Brain microvascular endothelial cell (primary cell): ENCODE results near the gene CCDC175.

Experiments
- DNase-seq: peaks from one replicate; pipeline ENCODE4 v3.0.0-alpha.2; 2020
- H3K27ac ChIP-seq: fragments of 250-450 bp; sonication (Bioruptor Pico); 2 replicates; pipeline ENCODE4 v1.5.1; 2020; ENCODE audit warnings: mild to moderate bottlenecking, moderate library complexity
- H3K27me3 ChIP-seq: fragments of 250-450 bp; sonication (Bioruptor Pico); replicated peaks from 2 replicates; pipeline ENCODE4 v1.5.1; 2020; ENCODE audit warnings: mild to moderate bottlenecking
- H3K36me3 ChIP-seq: fragments of 250-450 bp; sonication (Bioruptor Pico); replicated peaks from 2 replicates; pipeline ENCODE4 v1.5.1; 2020; ENCODE audit warnings: mild to moderate bottlenecking
- H3K4me3 ChIP-seq: 2 replicates; pipeline ENCODE4 v1.5.1; 2011; ENCODE audit warnings: low read depth, mild to moderate bottlenecking, control low read depth, low read length, moderate library complexity
- in situ Hi-C: cut with HindIII; loops from 2 replicates; pipeline ENCODE4 v1.10.0; 2017; ENCODE audit warnings: low sequenced_read_pairs, low pct_ligation_motif_present
- TF ChIP-seq, protein P1 (sequence below): IDR thresholded peaks from 2 replicates; pipeline ENCODE4 v1.5.1; 2011; ENCODE audit warnings: low read depth, mild to moderate bottlenecking, moderate library complexity, low read length, control low read depth, inconsistent platforms; ENCODE audit errors: missing control alignments

The CCDC175 gene

DNA sequence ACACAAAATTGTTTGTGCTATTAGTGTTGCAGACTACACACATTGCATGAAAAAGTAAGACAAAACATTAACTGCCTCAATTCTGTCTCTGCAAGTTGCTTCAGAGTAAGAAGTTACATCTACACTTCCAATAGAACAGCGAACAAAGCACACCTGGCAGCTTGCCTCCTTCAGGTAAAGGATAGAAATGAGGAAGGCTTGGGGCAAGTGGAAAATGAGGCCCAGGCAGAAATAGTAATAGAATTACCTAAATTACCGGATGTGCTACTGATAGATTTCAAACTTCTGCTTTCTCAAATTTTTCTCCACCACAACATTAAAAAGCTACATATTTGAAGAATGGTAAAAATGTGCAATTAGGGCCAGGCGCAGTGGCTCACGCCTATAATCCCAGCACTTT lies 37.7 kb downstream of the CCDC175 start:
- in situ Hi-C loops, result no loop called here
- H3K4me3 ChIP-seq, result no peak overlapping the region
- TF ChIP-seq, protein P1, sequence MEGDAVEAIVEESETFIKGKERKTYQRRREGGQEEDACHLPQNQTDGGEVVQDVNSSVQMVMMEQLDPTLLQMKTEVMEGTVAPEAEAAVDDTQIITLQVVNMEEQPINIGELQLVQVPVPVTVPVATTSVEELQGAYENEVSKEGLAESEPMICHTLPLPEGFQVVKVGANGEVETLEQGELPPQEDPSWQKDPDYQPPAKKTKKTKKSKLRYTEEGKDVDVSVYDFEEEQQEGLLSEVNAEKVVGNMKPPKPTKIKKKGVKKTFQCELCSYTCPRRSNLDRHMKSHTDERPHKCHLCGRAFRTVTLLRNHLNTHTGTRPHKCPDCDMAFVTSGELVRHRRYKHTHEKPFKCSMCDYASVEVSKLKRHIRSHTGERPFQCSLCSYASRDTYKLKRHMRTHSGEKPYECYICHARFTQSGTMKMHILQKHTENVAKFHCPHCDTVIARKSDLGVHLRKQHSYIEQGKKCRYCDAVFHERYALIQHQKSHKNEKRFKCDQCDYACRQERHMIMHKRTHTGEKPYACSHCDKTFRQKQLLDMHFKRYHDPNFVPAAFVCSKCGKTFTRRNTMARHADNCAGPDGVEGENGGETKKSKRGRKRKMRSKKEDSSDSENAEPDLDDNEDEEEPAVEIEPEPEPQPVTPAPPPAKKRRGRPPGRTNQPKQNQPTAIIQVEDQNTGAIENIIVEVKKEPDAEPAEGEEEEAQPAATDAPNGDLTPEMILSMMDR, result no peak
- no peak overlapping the region for H3K27ac ChIP-seq
- H3K27me3 ChIP-seq, result no peaks in the 10 kb centered on the region
- no peaks in the 10 kb centered on the region for H3K36me3 ChIP-seq
- no peak for DNase-seq

DNA sequence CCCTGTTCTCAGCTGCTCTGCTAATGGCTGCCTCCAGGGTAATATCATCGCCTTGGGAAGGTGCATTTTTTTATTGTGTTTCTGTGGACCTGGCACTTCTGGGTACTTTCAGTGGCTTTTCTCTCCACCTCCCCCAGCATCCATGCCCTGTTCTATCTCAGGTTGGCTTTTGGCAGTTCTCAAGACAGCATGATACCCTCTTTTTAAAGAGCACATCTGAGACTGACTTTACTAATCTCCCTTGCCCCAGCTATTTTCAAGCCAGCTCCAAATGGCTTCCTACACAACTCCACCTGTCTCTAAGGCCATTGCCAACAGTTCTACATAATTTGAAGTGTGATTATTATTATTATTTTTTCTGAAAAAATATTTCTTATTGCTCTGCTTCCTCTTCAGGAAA lies 39.1 kb downstream of the CCDC175 start:
- in situ Hi-C loops, result no loop called here
- TF ChIP-seq, protein P1, result no peak
- Histone ChIP-seq H3K27ac (no peak overlapping the region), H3K4me3 (no peak overlapping the region), H3K36me3 (no peaks in the 10 kb centered on the region), H3K27me3 (no peaks in the 10 kb centered on the region)
- no peak for DNase-seq

DNA sequence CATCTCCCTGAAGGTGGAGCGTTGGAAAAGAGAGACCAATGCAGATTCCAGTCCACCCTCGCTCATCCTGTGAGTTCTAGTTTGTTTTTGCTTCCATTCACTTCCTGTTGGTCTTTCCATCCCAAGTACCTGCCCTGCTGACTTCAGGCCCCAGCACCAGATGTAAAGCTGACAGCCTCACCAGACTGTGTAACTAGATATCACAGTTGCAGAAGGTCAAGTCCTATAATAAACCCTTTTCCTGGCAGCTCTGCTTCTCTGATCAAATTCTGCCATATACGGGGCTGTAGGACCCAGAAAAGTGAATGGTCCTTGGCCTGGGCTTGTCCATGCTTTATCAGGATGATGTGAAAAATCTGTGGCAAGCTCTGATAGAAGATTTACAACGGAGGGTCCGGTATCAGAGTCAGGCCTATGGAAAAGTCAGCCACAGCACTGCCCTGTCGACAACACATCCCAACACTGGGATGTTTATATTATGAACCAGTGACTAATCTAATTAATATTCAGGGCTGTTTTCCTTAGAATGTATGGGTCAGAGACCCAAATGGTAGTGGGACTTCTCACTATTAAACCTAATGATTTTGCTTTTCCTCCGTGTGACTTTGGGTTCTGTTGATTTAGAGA lies 42.1 kb downstream of the CCDC175 start:
- Histone ChIP-seq H3K27me3 (no peaks in the 10 kb centered on the region), H3K4me3 (no peak overlapping the region), H3K36me3 (no peaks in the 10 kb centered on the region), H3K27ac (no peak overlapping the region)
- in situ Hi-C loops, result no loop called here
- DNase-seq, result no peak
- TF ChIP-seq, protein P1, result no peak

DNA sequence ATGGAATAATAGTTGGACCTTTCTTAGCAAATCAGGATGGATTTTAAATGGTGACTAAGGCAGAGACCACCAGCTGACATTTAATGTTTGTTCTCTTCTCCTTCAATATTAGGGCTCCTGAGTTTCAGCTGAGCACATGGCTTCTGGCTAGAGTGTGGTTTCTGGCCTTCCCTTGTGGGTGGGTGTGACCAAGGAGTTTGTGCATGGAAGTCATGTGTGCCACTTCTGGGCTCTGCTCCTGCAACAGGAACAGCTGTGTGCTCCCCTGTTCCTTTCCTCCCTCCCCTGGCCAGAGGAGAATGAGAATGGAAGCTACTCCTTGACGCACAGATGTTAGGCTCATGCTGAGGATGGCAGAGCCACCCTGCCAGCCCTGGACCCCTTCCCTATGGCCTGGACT lies 44.2 kb downstream of the CCDC175 start:
- Histone ChIP-seq H3K27me3 (no peaks in the 10 kb centered on the region), H3K4me3 (no peak overlapping the region), H3K27ac (no peak overlapping the region), H3K36me3 (no peaks in the 10 kb centered on the region)
- DNase-seq, result no peak
- TF ChIP-seq, protein P1, result no peak
- in situ Hi-C loops, result no loop called here

DNA sequence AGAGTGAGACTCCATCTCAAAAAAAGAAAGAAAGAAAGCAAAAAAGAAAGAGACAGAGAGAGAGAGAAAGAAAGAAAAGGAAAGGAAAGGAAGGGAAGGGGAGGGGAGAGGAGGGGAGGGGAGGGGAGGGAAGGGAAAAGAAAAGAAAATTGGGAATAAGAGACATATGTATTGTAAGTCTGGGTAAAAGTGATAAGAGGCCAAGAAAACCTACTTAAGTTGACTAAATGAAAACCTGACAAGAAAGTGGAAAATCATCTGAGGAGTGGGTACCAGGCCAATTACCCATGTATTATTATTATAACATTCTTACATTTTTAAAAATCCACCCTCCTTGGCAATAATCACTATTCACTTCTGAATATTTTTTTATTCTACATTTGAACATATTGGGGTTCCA lies 46.3 kb downstream of the CCDC175 start:
- in situ Hi-C loops, result no loop called here
- H3K27me3 ChIP-seq, result no peaks in the 10 kb centered on the region
- H3K4me3 ChIP-seq, result no peak overlapping the region
- H3K27ac ChIP-seq, result no peak overlapping the region
- TF ChIP-seq, protein P1, result no peak
- H3K36me3 ChIP-seq, result no peaks in the 10 kb centered on the region
- DNase-seq, result no peak

DNA sequence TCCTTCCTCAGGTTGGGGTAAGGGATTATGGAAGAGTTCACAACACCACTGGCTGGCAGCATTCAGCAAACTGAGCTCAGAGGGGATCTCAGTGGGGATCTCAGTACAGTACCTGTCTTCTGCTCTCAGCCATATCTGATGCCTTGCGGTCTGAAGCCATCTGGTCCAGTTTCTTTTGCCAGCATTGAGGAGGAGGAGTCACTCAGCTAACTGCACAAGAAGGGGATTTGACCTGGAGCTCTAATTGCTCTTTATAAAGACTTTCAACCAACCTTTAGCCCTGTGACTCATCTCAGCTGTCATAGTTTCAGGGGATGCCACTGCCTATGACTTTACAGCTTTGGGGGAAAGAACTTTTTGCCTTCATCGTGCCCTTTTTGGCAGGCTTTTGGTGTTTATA lies 47.4 kb downstream of the CCDC175 start:
- TF ChIP-seq, protein P1, result no peak
- Histone ChIP-seq H3K27me3 (no peaks in the 10 kb centered on the region), H3K36me3 (no peaks in the 10 kb centered on the region), H3K27ac (no peak overlapping the region), H3K4me3 (no peak overlapping the region)
- in situ Hi-C loops, result no loop called here
- no peak for DNase-seq
